GM18868 (cell line): Measurements from ENCODE around the gene TRMT1L.
"Not testable (repeated sequence)": the region's sequence is repeated elsewhere in the genome, so short reads cannot be mapped to it uniquely, and the experiment has no call there.

ENCODE experiments used
- ATAC-seq: cut with Tn5 transposase; IDR thresholded peaks from one replicate; pipeline ENCODE4 v1.9.1; 2021; ENCODE audit warnings: mild to moderate bottlenecking, moderate library complexity; ENCODE audit not compliant: unreplicated experiment

The TRMT1L gene

GRCh38 chr1:185156854-185157598 is at the start of gene TRMT1L, which contains the start of gene SWT1:
Gene TRMT1L, minus strand, starts transcription at chr1:185156953. Its CDS starts 241 bp downstream, at chr1:185156712.
Gene SWT1, plus strand, starts transcription at chr1:185157167. Its CDS starts 3,675 bp downstream, at chr1:185160842.
- peak; percentile 91 for ATAC-seq

GRCh38 chr1:185200889-185201288 is 44.1 kb upstream of the TRMT1L start:
- no peak for ATAC-seq

- not testable (repeated sequence) for ATAC-seq
Measured at GRCh38 chr1:185198712-185199111, 42.0 kb upstream of the TRMT1L start.

GRCh38 chr1:185193756-185194155 is 37.0 kb upstream of the TRMT1L start:
- no peak for ATAC-seq

- peak; percentile 94 for ATAC-seq
Measured at GRCh38 chr1:185170291-185170848, 13.6 kb upstream of the TRMT1L start.

GRCh38 chr1:185166106-185166505 is 9.4 kb upstream of the TRMT1L start:
- ATAC-seq = no peak

- no peak for ATAC-seq
Measured at GRCh38 chr1:185162491-185162890, 5.7 kb upstream of the TRMT1L start.

GRCh38 chr1:185159966-185160365 is 3.2 kb upstream of the TRMT1L start:
- ATAC-seq = no peak

GRCh38 chr1:185158800-185159199 is 2.0 kb upstream of the TRMT1L start:
- no peak for ATAC-seq

- ATAC-seq = no peak
Measured at GRCh38 chr1:185157599-185158412, 1.1 kb upstream of the TRMT1L start.

GRCh38 chr1:185156288-185156853 is 382 bp downstream of the TRMT1L start:
- peak; percentile 28 for ATAC-seq

GRCh38 chr1:185155600-185156287 is 1.0 kb downstream of the TRMT1L start:
- no peak for ATAC-seq

- no peak for ATAC-seq
Measured at GRCh38 chr1:185154912-185155513, 1.7 kb downstream of the TRMT1L start.

GRCh38 chr1:185152187-185152767 is 4.5 kb downstream of the TRMT1L start:
- ATAC-seq = no peak

- no peak for ATAC-seq
Measured at GRCh38 chr1:185151215-185151614, 5.5 kb downstream of the TRMT1L start.

- ATAC-seq = no peak
Measured at GRCh38 chr1:185144233-185144632, 12.5 kb downstream of the TRMT1L start.

GRCh38 chr1:185139246-185139645 is 17.5 kb downstream of the TRMT1L start:
- ATAC-seq = no peak

- no peak for ATAC-seq
Measured at GRCh38 chr1:185137896-185138545, 18.7 kb downstream of the TRMT1L start.

GRCh38 chr1:185132534-185132933 is 24.2 kb downstream of the TRMT1L start:
- ATAC-seq = no peak
